GM20000 (cell line): ENCODE measurements around the gene KIF26B.
"Not testable (repeated sequence)": the region's sequence is repeated elsewhere in the genome, so short reads cannot be mapped to it uniquely, and the experiment has no call there.

Experiments used
- DNase-seq: peaks from one replicate; pipeline ENCODE4 v3.0.0; 2012; ENCODE audit warnings: low spot score
- CTCF ChIP-seq: IDR thresholded peaks from 2 replicates; pipeline ENCODE4 v1.5.1; 2012; ENCODE audit warnings: mild to moderate bottlenecking, control low read depth; ENCODE audit errors: extremely low read depth, missing control alignments

The KIF26B gene

GRCh38 chr1:245124241-245124640, 30.5 kb upstream of the KIF26B start:
- TF ChIP-seq CTCF = no peak
- no peak for DNase-seq

- TF ChIP-seq CTCF = no peak
- DNase-seq = no peak
Observed at GRCh38 chr1:245124644-245125043, 30.1 kb upstream of the KIF26B start.

- no peak for TF ChIP-seq CTCF
- no peak for DNase-seq
Observed at GRCh38 chr1:245126530-245126929, 28.3 kb upstream of the KIF26B start.

GRCh38 chr1:245128381-245129101, 26.2 kb upstream of the KIF26B start:
- TF ChIP-seq CTCF = no peak
- no peak for DNase-seq

- no peak for TF ChIP-seq CTCF
- DNase-seq = no peak
Observed at GRCh38 chr1:245129319-245130240, 25.2 kb upstream of the KIF26B start.

- DNase-seq = not testable (repeated sequence)
Observed at GRCh38 chr1:245130281-245131025, 24.3 kb upstream of the KIF26B start.

GRCh38 chr1:245131026-245131393, 23.8 kb upstream of the KIF26B start:
- TF ChIP-seq CTCF = no peak
- no peak for DNase-seq
